ENCODE data around the gene ARHGAP19.

ARHGAP19 gene

GRCh38 chr10:97292097-97292861 is at the start of gene ARHGAP19:
TSS of gene ARHGAP19 (minus strand) at chr10:97292637. CDS start at chr10:97292627, 10 bp downstream.
- DNase-seq (ENCODE audit: low read depth) = peak; percentile 83

- DNase-seq (ENCODE audit: low read depth) = no peak
Measured at GRCh38 chr10:97341416-97341815, 49.0 kb upstream of the ARHGAP19 start.

GRCh38 chr10:97338041-97338440 is 45.6 kb upstream of the ARHGAP19 start:
- no peak for DNase-seq (ENCODE audit: low read depth)

GRCh38 chr10:97336942-97337831 is 44.8 kb upstream of the ARHGAP19 start:
- no peak for DNase-seq (ENCODE audit: low read depth)

- DNase-seq (ENCODE audit: low read depth) = no peak
Measured at GRCh38 chr10:97336446-97336845, 44.0 kb upstream of the ARHGAP19 start.

- DNase-seq (ENCODE audit: low read depth) = no peak
Measured at GRCh38 chr10:97336006-97336405, 43.6 kb upstream of the ARHGAP19 start.

- DNase-seq (ENCODE audit: low read depth) = no peak
Measured at GRCh38 chr10:97335188-97335619, 42.8 kb upstream of the ARHGAP19 start.

- peak; percentile 76 for DNase-seq (ENCODE audit: low read depth)
Measured at GRCh38 chr10:97334370-97335175, 42.1 kb upstream of the ARHGAP19 start, which contains the start of gene FRAT2. TSS of gene FRAT2 (minus strand) at chr10:97334729. CDS start at chr10:97334572, 157 bp downstream.

- no peak for DNase-seq (ENCODE audit: low read depth)
Measured at GRCh38 chr10:97333601-97334369, 41.3 kb upstream of the ARHGAP19 start.

- no peak for DNase-seq (ENCODE audit: low read depth)
Measured at GRCh38 chr10:97333351-97333600, 40.8 kb upstream of the ARHGAP19 start.

- DNase-seq (ENCODE audit: low read depth) = no peak
Measured at GRCh38 chr10:97332591-97333350, 40.3 kb upstream of the ARHGAP19 start.

GRCh38 chr10:97331153-97331703 is 38.8 kb upstream of the ARHGAP19 start:
- no peak for DNase-seq (ENCODE audit: low read depth)

- no peak for DNase-seq (ENCODE audit: low read depth)
Measured at GRCh38 chr10:97329766-97330165, 37.3 kb upstream of the ARHGAP19 start.

GRCh38 chr10:97328646-97329453 is 36.4 kb upstream of the ARHGAP19 start:
- no peak for DNase-seq (ENCODE audit: low read depth)

GRCh38 chr10:97327348-97328294 is 35.2 kb upstream of the ARHGAP19 start:
- no peak for DNase-seq (ENCODE audit: low read depth)

GRCh38 chr10:97325754-97326153 is 33.3 kb upstream of the ARHGAP19 start:
- DNase-seq (ENCODE audit: low read depth) = no peak

GRCh38 chr10:97323501-97323900 is 31.1 kb upstream of the ARHGAP19 start:
- DNase-seq (ENCODE audit: low read depth) = no peak

- no peak for DNase-seq (ENCODE audit: low read depth)
Measured at GRCh38 chr10:97321804-97322190, 29.4 kb upstream of the ARHGAP19 start.
